ENCODE measurements around the gene ZNF668.
A peak's percentile ranks its signal among the peaks of the same experiment; 100 is the strongest.

Gene ZNF668

GRCh38 chr16:31113121-31114120 lies 39.4 kb upstream of the ZNF668 start:
- TF ChIP-seq CTCF (conservative IDR thresholded peaks at IDR 0.05; ENCODE audit: low read length), result no peak
- H3K4me3 ChIP-seq (ENCODE audit: low read length), result no peak overlapping the region
- DNase-seq (ENCODE audit: low read depth), result no peak

GRCh38 chr16:31112711-31113110 lies 38.7 kb upstream of the ZNF668 start:
- no peak for DNase-seq (ENCODE audit: low read depth)
- no peak for TF ChIP-seq CTCF (conservative IDR thresholded peaks at IDR 0.05; ENCODE audit: low read length)
- no peak overlapping the region for H3K4me3 ChIP-seq (ENCODE audit: low read length)

GRCh38 chr16:31111881-31112466 lies 37.9 kb upstream of the ZNF668 start:
- no peak overlapping the region for H3K4me3 ChIP-seq (ENCODE audit: low read length)
- DNase-seq (ENCODE audit: low read depth), result no peak
- TF ChIP-seq CTCF (conservative IDR thresholded peaks at IDR 0.05; ENCODE audit: low read length), result no peak

GRCh38 chr16:31110106-31111034 lies 36.3 kb upstream of the ZNF668 start:
- H3K4me3 ChIP-seq (ENCODE audit: low read length), result no peak overlapping the region; the same call in 1 of the 2 replicates
- no peak for TF ChIP-seq CTCF (conservative IDR thresholded peaks at IDR 0.05; ENCODE audit: low read length)
- DNase-seq (ENCODE audit: low read depth), result no peak

GRCh38 chr16:31109622-31110021 lies 35.6 kb upstream of the ZNF668 start:
- H3K4me3 ChIP-seq (ENCODE audit: low read length), result no peak overlapping the region; the same call in 1 of the 2 replicates
- no peak for DNase-seq (ENCODE audit: low read depth)
- TF ChIP-seq CTCF (conservative IDR thresholded peaks at IDR 0.05; ENCODE audit: low read length), result no peak

- peak overlapping the region; percentile 74 for H3K4me3 ChIP-seq (ENCODE audit: low read length)
- no peak for TF ChIP-seq CTCF (conservative IDR thresholded peaks at IDR 0.05; ENCODE audit: low read length)
- no peak for DNase-seq (ENCODE audit: low read depth)
Observed at GRCh38 chr16:31108794-31109558, 34.9 kb upstream of the ZNF668 start.
